Measurements from ENCODE around the gene THOC7. TPM values are rescaled to one million over a fixed set of nuclear protein-coding genes. Genes with fewer than 3 reads are reported as not detected.

The THOC7 gene
- total RNA-seq, 1 experiment from 2014 or later = 78.3 TPM

GRCh38 chr3:63862804-63863149 lies 828 bp downstream of the THOC7 start:
- Mint-ChIP-seq H3K4me1 (ENCODE audit: low read depth, unreplicated experiment) (peaks cover 28% of the 10 kb centered on the region), H3K27me3 (ENCODE audit: insufficient read depth, unreplicated experiment) (no peaks in the 10 kb centered on the region), H3K36me3 (ENCODE audit: insufficient read depth, unreplicated experiment) (peaks cover 13% of the 10 kb centered on the region), H3K9me3 (ENCODE audit: unreplicated experiment) (no peaks in the 10 kb centered on the region), H3K27ac (ENCODE audit: unreplicated experiment) (peak overlapping the region; percentile 64), H3K4me3 (ENCODE audit: unreplicated experiment) (peak overlapping the region; percentile 73)
- H3K27me3 ChIP-seq (replicated peaks; ENCODE audit: control insufficient read depth, insufficient read depth, low read length) = no peaks in the 10 kb centered on the region
- no peaks in the 10 kb centered on the region; the same call in 1 of the 2 replicates for H3K36me3 ChIP-seq (ENCODE audit: control insufficient read depth, insufficient read depth, low read length)
- ChIA-PET CTCF (interaction anchor here (0.5 kb wide), 1 partner anchor 45 kb away, joined by 15 read pairs; no protein-coding TSS in a partner anchor), POLR2A (no interaction called here)
- intact Hi-C loops (cut with micrococcal nuclease; ENCODE audit: unreplicated experiment) = loop anchor here (2.0 kb wide), 1 partner anchor 50 kb away; the partner anchor contains the start of gene SCAANT1
- TF ChIP-seq, protein P1, sequence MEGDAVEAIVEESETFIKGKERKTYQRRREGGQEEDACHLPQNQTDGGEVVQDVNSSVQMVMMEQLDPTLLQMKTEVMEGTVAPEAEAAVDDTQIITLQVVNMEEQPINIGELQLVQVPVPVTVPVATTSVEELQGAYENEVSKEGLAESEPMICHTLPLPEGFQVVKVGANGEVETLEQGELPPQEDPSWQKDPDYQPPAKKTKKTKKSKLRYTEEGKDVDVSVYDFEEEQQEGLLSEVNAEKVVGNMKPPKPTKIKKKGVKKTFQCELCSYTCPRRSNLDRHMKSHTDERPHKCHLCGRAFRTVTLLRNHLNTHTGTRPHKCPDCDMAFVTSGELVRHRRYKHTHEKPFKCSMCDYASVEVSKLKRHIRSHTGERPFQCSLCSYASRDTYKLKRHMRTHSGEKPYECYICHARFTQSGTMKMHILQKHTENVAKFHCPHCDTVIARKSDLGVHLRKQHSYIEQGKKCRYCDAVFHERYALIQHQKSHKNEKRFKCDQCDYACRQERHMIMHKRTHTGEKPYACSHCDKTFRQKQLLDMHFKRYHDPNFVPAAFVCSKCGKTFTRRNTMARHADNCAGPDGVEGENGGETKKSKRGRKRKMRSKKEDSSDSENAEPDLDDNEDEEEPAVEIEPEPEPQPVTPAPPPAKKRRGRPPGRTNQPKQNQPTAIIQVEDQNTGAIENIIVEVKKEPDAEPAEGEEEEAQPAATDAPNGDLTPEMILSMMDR (IDR thresholded peaks at IDR 0.05; ENCODE audit: insufficient read depth in 1 of 2, low read depth in 1 of 2, low read length in 1 of 2, severe bottlenecking in 1 of 2, unreplicated experiment in 1 of 2) = no peak
- peaks cover 23% of the 10 kb centered on the region for H3K4me1 ChIP-seq
- peak overlapping the region; percentile 93 for H3K4me3 ChIP-seq (ENCODE audit: low read depth, low read length)
- no peak for DNase-seq
- BruUV-seq (replicated peaks) = no TSS peak
- no peaks in the 10 kb centered on the region for H3K9me3 ChIP-seq

- peaks cover 23% of the 10 kb centered on the region for H3K4me1 ChIP-seq
- peaks cover 13% of the 10 kb centered on the region for H3K36me3 Mint-ChIP-seq (ENCODE audit: insufficient read depth, unreplicated experiment)
- H3K4me1 Mint-ChIP-seq (ENCODE audit: low read depth, unreplicated experiment) = peaks cover 28% of the 10 kb centered on the region
- H3K27me3 ChIP-seq (replicated peaks; ENCODE audit: control insufficient read depth, insufficient read depth, low read length) = no peaks in the 10 kb centered on the region
- CTCF ChIA-PET = interaction anchor here (1.2 kb wide), 1 partner anchor 10 kb away, joined by 3 read pairs; no protein-coding TSS in a partner anchor
- no peak for DNase-seq
- no peaks in the 10 kb centered on the region for H3K9me3 Mint-ChIP-seq (ENCODE audit: unreplicated experiment)
- H3K27ac Mint-ChIP-seq (ENCODE audit: unreplicated experiment) = no peak overlapping the region
- no peak overlapping the region for H3K4me3 Mint-ChIP-seq (ENCODE audit: unreplicated experiment)
- no TSS peak for BruUV-seq (replicated peaks)
- H3K9me3 ChIP-seq = no peaks in the 10 kb centered on the region
- no peak overlapping the region for H3K4me3 ChIP-seq (ENCODE audit: low read depth, low read length)
- H3K36me3 ChIP-seq (ENCODE audit: control insufficient read depth, insufficient read depth, low read length) = no peaks in the 10 kb centered on the region; the same call in 1 of the 2 replicates
- POLR2A ChIA-PET = no interaction called here
- intact Hi-C loops (cut with micrococcal nuclease; ENCODE audit: unreplicated experiment) = no loop called here
- TF ChIP-seq, protein P1 (IDR thresholded peaks at IDR 0.05; ENCODE audit: insufficient read depth in 1 of 2, low read depth in 1 of 2, low read length in 1 of 2, severe bottlenecking in 1 of 2, unreplicated experiment in 1 of 2) = no peak
- H3K27me3 Mint-ChIP-seq (ENCODE audit: insufficient read depth, unreplicated experiment) = no peaks in the 10 kb centered on the region
Measured at GRCh38 chr3:63861306-63861705, 2.3 kb downstream of the THOC7 start.

GRCh38 chr3:63860776-63861175 lies 2.8 kb downstream of the THOC7 start:
- TF ChIP-seq, protein P1 (IDR thresholded peaks at IDR 0.05; ENCODE audit: insufficient read depth in 1 of 2, low read depth in 1 of 2, low read length in 1 of 2, severe bottlenecking in 1 of 2, unreplicated experiment in 1 of 2) = no peak
- H3K27me3 Mint-ChIP-seq (ENCODE audit: insufficient read depth, unreplicated experiment) = no peaks in the 10 kb centered on the region
- Histone ChIP-seq H3K4me3 (ENCODE audit: low read depth, low read length) (no peak overlapping the region), H3K27me3 (replicated peaks; ENCODE audit: control insufficient read depth, insufficient read depth, low read length) (no peaks in the 10 kb centered on the region), H3K4me1 (peaks cover 23% of the 10 kb centered on the region), H3K9me3 (no peaks in the 10 kb centered on the region), H3K36me3 (ENCODE audit: control insufficient read depth, insufficient read depth, low read length) (no peaks in the 10 kb centered on the region; the same call in 1 of the 2 replicates)
- BruUV-seq (replicated peaks) = no TSS peak
- H3K27ac Mint-ChIP-seq (ENCODE audit: unreplicated experiment) = no peak overlapping the region
- H3K36me3 Mint-ChIP-seq (ENCODE audit: insufficient read depth, unreplicated experiment) = peaks cover 13% of the 10 kb centered on the region
- intact Hi-C loops (cut with micrococcal nuclease; ENCODE audit: unreplicated experiment) = no loop called here
- CTCF ChIA-PET = no interaction called here
- DNase-seq = no peak
- POLR2A ChIA-PET = no interaction called here
- H3K4me3 Mint-ChIP-seq (ENCODE audit: unreplicated experiment) = no peak overlapping the region
- H3K4me1 Mint-ChIP-seq (ENCODE audit: low read depth, unreplicated experiment) = peaks cover 28% of the 10 kb centered on the region
- H3K9me3 Mint-ChIP-seq (ENCODE audit: unreplicated experiment) = no peaks in the 10 kb centered on the region
